ENCODE data around the gene TMEM18.
A peak's percentile ranks its signal among the peaks of the same experiment; 100 is the strongest.

GRCh38 chr2:667332-667999, 9.7 kb downstream of the TMEM18 start:
- peak; percentile 52 for TF ChIP-seq CTCF (IDR thresholded peaks at IDR 0.05; ENCODE audit: poor library complexity)
- no peak for TF ChIP-seq EZH2phosphoT487 (IDR thresholded peaks at IDR 0.05; ENCODE audit: low read depth, severe bottlenecking, unreplicated experiment)

Measured in hepatocyte (in vitro differentiated cells).